HG03457 (cell line): ENCODE results near the gene GPR135.
"Not testable (repeated sequence)": the region's sequence is repeated elsewhere in the genome, so short reads cannot be mapped to it uniquely, and the experiment has no call there.

Source experiments
- ATAC-seq: cut with Tn5 transposase; IDR thresholded peaks from one replicate; pipeline ENCODE4 v1.9.1; 2021; ENCODE audit warnings: moderate number of reproducible peaks; ENCODE audit not compliant: unreplicated experiment

GPR135 gene

GRCh38 chr14:59475709-59476108, 10.5 kb upstream of the GPR135 start:
- no peak for ATAC-seq

- no peak for ATAC-seq
Measured at GRCh38 chr14:59474172-59474571, 9.0 kb upstream of the GPR135 start.

- peak; percentile 50 for ATAC-seq
Measured at GRCh38 chr14:59464486-59465315, 479 bp downstream of the GPR135 start.

GRCh38 chr14:59463787-59464485, 1.2 kb downstream of the GPR135 start:
- peak; percentile 20 for ATAC-seq

- ATAC-seq: no peak
Measured at GRCh38 chr14:59461891-59462290, 3.3 kb downstream of the GPR135 start.

GRCh38 chr14:59460378-59460777, 4.8 kb downstream of the GPR135 start:
- no peak for ATAC-seq

- no peak for ATAC-seq
Measured at GRCh38 chr14:59458486-59458885, 6.7 kb downstream of the GPR135 start.

- ATAC-seq: no peak
Measured at GRCh38 chr14:59455411-59455810, 9.8 kb downstream of the GPR135 start.

GRCh38 chr14:59454139-59454538, 11.0 kb downstream of the GPR135 start:
- ATAC-seq: no peak

- ATAC-seq: no peak
Measured at GRCh38 chr14:59451849-59452248, 13.3 kb downstream of the GPR135 start.

- ATAC-seq: no peak
Measured at GRCh38 chr14:59450716-59451115, 14.5 kb downstream of the GPR135 start.

- ATAC-seq: not testable (repeated sequence)
Measured at GRCh38 chr14:59448673-59449072, 16.5 kb downstream of the GPR135 start.

GRCh38 chr14:59439256-59439965, 25.8 kb downstream of the GPR135 start:
- no peak for ATAC-seq

- ATAC-seq: no peak
Measured at GRCh38 chr14:59438195-59438647, 27.0 kb downstream of the GPR135 start.

- no peak for ATAC-seq
Measured at GRCh38 chr14:59435987-59436386, 29.2 kb downstream of the GPR135 start.

GRCh38 chr14:59435101-59435500, 30.1 kb downstream of the GPR135 start:
- ATAC-seq: no peak

- ATAC-seq: no peak
Measured at GRCh38 chr14:59429790-59430189, 35.4 kb downstream of the GPR135 start.

- ATAC-seq: no peak
Measured at GRCh38 chr14:59428581-59429012, 36.6 kb downstream of the GPR135 start.

- no peak for ATAC-seq
Measured at GRCh38 chr14:59427653-59428580, 37.3 kb downstream of the GPR135 start.

GRCh38 chr14:59425322-59425935, 39.8 kb downstream of the GPR135 start:
- no peak for ATAC-seq
